HepG2 (cell line): Measurements from ENCODE around the gene CHMP1A. TPM values are rescaled to one million over a fixed set of nuclear protein-coding genes. Genes with fewer than 3 reads are reported as not detected.

Experiments used
- HIVEP1 ChIP-seq: sonication (generic); formaldehyde crosslinking; IDR thresholded peaks from 2 replicates; pipeline ENCODE4 v1.4.0; 2020; ENCODE audit warnings: mild to moderate bottlenecking, missing genetic modification reagents
- NCOA1 ChIP-seq: sonication (generic); formaldehyde crosslinking; IDR thresholded peaks from 2 replicates; pipeline ENCODE4 v1.9.0; 2021; ENCODE audit warnings: missing genetic modification reagents
- NFATC3 ChIP-seq: sonication (generic); formaldehyde crosslinking; IDR thresholded peaks from 2 replicates; pipeline ENCODE4 v1.5.1; 2020; ENCODE audit warnings: mild to moderate bottlenecking, missing genetic modification reagents
- NRL ChIP-seq: sonication (generic); formaldehyde crosslinking; IDR thresholded peaks from 2 replicates; pipeline ENCODE4 v1.5.0; 2020; ENCODE audit warnings: missing genetic modification reagents, mild to moderate bottlenecking, moderate library complexity, borderline replicate concordance
- ZFP62 ChIP-seq: sonication (generic); formaldehyde crosslinking; IDR thresholded peaks from 2 replicates; pipeline ENCODE4 v1.4.0; 2020; ENCODE audit warnings: missing genetic modification reagents
- ZFX ChIP-seq: sonication (generic); formaldehyde crosslinking; IDR thresholded peaks from 2 replicates; pipeline ENCODE4 v1.4.0; 2020; ENCODE audit warnings: mild to moderate bottlenecking, low read depth, missing genetic modification reagents, moderate library complexity
- ZNF142 ChIP-seq: sonication (generic); formaldehyde crosslinking; IDR thresholded peaks from 2 replicates; pipeline ENCODE4 v1.4.0; 2020; ENCODE audit warnings: missing genetic modification reagents
- ZNF362 ChIP-seq: sonication (generic); formaldehyde crosslinking; IDR thresholded peaks from 2 replicates; pipeline ENCODE4 v1.4.0; 2020; ENCODE audit warnings: missing genetic modification reagents, mild to moderate bottlenecking, borderline replicate concordance
- ZNF547 ChIP-seq: sonication (generic); formaldehyde crosslinking; IDR thresholded peaks from 2 replicates; pipeline ENCODE4 v1.5.1; 2020; ENCODE audit warnings: mild to moderate bottlenecking, missing genetic modification reagents
- ZNF605 ChIP-seq: sonication (generic); formaldehyde crosslinking; IDR thresholded peaks from 2 replicates; pipeline ENCODE4 v1.8.0; 2022; ENCODE audit warnings: mild to moderate bottlenecking, missing genetic modification reagents
- polyA plus RNA-seq, 8 experiments: library from polyadenylated mRNA; depleted of rRNA in 3 of 8; stranded (reverse) in 7 of 8; unstranded in 1 of 8; fragments of >200 nt; fragmentation: Illumina TruSeq in 4 of 8; extraction: Trizol in 4 of 8; gene quantifications; 2 replicates each; pipeline versions ENCODE4 v1.2.1 to v1.2.3, GENCODE V29; 2011 to 2016; ENCODE audit warnings: low read depth in 4 of 8, missing spikeins in 1 of 8, mixed read lengths in 1 of 8; ENCODE audit not compliant: insufficient read depth in 1 of 8
- total RNA-seq, 5 experiments: library from RNA; depleted of rRNA; stranded (reverse); fragments of >200 nt; fragmentation: Illumina TruSeq; extraction: Trizol; gene quantifications; 2 replicates each; pipeline ENCODE4 v1.2.3, GENCODE V29; 2016; ENCODE audit warnings: low read depth in 1 of 5
- TF ChIP-seq, protein P1 (sequence below), 2 experiments: fragments of 450-650 bp in 1 of 2; sonication (generic) in 1 of 2; formaldehyde crosslinking in 1 of 2; IDR thresholded peaks; 2 replicates each; pipeline versions ENCODE4 v1.6.1 to v1.8.0; 2016 to 2022; ENCODE audit warnings: antibody characterized with exemption in 1 of 2, mild to moderate bottlenecking in 1 of 2, missing genetic modification reagents in 1 of 2
- TF ChIP-seq, protein P2 (sequence below): IDR thresholded peaks from 2 replicates; pipeline ENCODE4 v1.6.1; 2016; ENCODE audit warnings: low read depth, borderline replicate concordance

Gene CHMP1A
- total and polyA plus RNA-seq, 2 of the 13 experiments (the other 11 are each of a cell fraction or from before 2014, with no cell fraction given): 69.4 to 73.3 TPM

DNA sequence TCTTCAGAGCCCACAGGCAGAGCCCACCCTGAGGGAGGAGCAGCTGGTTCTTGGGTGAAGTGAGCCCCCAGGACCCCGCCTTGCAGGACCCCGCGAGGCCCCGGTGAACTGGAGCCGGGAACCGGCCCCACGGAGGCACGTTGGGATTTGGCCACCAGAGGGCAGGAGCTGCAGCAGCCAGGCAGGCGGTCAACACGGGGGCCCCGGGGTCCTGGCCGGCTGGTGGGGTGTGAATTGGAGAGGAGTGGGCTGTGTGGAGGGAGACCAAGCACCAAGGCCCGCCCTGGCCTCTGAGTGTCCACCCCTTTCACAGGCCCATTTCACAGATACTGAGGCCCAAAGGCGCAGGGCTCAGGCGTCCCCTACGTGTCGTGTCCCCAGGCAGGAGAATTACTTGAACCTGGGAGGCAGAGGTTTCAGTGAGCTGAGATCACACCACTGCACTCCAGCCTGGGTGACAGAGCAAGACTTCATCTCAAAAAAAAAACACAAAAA is 41.9 kb downstream of the CHMP1A start (continued):
- TF ChIP-seq, protein P1, sequence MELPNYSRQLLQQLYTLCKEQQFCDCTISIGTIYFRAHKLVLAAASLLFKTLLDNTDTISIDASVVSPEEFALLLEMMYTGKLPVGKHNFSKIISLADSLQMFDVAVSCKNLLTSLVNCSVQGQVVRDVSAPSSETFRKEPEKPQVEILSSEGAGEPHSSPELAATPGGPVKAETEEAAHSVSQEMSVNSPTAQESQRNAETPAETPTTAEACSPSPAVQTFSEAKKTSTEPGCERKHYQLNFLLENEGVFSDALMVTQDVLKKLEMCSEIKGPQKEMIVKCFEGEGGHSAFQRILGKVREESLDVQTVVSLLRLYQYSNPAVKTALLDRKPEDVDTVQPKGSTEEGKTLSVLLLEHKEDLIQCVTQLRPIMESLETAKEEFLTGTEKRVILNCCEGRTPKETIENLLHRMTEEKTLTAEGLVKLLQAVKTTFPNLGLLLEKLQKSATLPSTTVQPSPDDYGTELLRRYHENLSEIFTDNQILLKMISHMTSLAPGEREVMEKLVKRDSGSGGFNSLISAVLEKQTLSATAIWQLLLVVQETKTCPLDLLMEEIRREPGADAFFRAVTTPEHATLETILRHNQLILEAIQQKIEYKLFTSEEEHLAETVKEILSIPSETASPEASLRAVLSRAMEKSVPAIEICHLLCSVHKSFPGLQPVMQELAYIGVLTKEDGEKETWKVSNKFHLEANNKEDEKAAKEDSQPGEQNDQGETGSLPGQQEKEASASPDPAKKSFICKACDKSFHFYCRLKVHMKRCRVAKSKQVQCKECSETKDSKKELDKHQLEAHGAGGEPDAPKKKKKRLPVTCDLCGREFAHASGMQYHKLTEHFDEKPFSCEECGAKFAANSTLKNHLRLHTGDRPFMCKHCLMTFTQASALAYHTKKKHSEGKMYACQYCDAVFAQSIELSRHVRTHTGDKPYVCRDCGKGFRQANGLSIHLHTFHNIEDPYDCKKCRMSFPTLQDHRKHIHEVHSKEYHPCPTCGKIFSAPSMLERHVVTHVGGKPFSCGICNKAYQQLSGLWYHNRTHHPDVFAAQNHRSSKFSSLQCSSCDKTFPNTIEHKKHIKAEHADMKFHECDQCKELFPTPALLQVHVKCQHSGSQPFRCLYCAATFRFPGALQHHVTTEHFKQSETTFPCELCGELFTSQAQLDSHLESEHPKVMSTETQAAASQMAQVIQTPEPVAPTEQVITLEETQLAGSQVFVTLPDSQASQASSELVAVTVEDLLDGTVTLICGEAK (IDR thresholded peaks at IDR 0.05): no peak
- TF ChIP-seq, protein P1 (CRISPR knock-in tag; IDR thresholded peaks at IDR 0.05): peak; percentile 27; the same call in 1 of the 2 replicates
- TF ChIP-seq ZFP62 (CRISPR knock-in tag) (no peak), ZNF362 (no peak), NFATC3 (CRISPR knock-in tag) (no peak), ZNF547 (CRISPR knock-in tag) (0 out of 2 replicates have a peak, but pooled peaks have one; percentile 47), ZNF605 (CRISPR knock-in tag) (no peak), NRL (CRISPR knock-in tag) (peak; percentile 36; the same call in 1 of the 2 replicates), ZNF142 (CRISPR knock-in tag) (0 out of 2 replicates have a peak, but pooled peaks have one; percentile 44), ZFX (CRISPR knock-in tag) (peak; percentile 46; the same call in 1 of the 2 replicates), NCOA1 (CRISPR knock-in tag) (0 out of 2 replicates have a peak, but pooled peaks have one; percentile 35), HIVEP1 (CRISPR knock-in tag) (0 out of 2 replicates have a peak, but pooled peaks have one; percentile 6)
- TF ChIP-seq, protein P2, sequence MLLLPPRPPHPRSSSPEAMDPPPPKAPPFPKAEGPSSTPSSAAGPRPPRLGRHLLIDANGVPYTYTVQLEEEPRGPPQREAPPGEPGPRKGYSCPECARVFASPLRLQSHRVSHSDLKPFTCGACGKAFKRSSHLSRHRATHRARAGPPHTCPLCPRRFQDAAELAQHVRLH (CRISPR knock-in tag): 0 out of 2 replicates have a peak, but pooled peaks have one; percentile 45
